ENCODE data around the gene SLC35E1. TPM values are rescaled to one million over a fixed set of nuclear protein-coding genes. Genes with fewer than 3 reads are reported as not detected.
"Not testable (repeated sequence)": the region's sequence is repeated elsewhere in the genome, so short reads cannot be mapped to it uniquely, and the experiment has no call there.

SLC35E1 gene
- total RNA-seq, 1 experiment from 2014 or later = 20.8 TPM

DNA sequence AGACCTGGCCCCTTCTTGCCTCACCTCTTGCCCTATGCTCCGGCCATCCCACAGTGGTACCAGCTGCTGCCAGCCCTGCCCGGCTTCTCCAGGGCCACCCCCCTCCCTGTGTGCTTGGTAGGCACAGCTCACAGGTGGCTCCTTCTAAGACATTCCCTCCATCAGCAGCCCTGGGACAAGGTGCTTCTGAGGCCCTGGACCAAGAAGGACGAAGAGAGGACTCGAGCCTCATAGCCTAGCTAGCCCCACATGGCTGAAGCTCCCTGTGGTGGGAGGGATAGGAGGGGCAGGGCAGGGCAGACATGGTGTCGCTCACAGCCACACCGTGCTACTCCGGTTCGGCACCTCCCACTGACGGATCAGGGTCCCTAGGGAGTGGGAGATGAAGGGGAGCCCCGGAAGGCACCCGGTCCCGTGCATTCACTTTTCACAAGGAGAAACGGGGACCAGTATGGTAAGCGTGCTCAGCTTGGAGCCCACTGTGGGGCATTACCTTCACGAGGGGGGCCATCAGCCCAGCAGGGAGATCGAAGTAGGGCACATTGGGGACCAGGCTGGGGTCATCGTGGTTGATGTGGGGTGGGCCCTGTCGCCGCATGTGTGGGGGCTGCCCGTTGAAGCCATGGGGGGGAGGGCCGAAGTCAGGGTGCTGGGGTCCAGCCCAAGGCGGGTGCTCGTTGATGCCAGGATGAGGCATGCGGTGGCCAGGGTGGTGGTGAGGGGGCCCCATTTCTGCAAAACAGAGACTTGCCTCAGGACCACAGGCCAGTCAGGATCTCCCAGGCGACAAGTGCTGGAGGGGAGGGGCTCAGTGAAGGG, 49.4 kb downstream of the SLC35E1 start:
- DNase-seq (ENCODE audit: low read depth) = no peak

DNA sequence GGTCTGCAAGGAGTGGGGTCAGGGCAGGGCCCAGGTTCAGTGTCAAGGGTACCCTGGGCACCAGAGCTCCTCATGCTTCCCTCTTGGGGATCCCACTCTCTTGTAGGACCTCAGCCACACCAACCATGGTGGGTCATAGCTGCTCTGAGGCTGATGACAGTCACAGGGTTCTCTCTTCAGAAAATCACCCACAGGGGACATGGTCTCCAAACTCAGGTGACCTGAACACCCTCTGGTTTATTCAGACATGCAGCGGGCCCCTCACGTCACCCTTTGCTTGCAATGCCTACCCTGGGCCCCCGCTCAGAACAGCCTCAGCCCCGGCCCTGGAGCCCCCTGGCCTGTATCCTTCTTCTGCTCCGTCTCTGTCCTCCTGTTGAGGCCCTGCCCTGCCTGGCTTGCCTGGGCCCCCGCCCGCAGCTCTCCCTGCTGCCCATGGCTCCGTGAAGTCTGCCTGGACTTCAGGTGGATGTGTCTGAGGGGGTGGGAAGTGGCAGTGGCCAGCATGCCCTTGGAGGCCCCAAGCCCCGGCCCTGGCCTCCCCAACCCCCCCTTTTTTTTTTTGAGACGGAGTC, 50.4 kb downstream of the SLC35E1 start:
- DNase-seq (ENCODE audit: low read depth) = no peak

DNA sequence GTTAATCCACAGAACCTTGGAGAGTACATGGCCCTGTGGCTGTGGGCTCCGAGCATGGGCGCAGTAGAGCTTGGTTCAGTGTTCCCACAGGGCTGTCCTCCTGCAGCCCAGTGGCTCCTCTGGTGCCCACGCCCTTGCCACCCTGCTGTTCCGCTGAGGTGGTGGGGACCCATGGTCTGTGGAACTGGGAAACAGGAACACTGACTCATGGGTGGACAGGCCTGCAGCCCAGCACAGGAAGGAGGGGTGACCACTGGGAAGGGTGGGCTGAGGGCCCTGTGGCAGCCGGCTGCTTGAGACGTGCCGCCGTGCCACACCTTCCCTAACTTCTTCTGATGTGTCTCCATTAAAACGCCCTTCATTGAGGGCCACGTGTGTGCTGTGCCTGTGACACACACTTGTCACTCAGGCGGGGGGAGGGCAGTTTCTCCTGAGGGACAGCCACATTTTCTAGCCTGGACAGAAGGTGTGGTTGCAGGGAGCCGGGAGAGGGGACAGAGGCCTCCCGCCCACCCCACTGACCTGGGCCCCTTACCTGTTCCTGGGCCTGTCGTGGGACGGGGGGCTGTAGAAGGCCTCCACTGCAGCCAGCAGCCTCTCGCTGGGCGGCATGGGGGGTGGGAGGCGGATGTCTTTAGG, 51.1 kb downstream of the SLC35E1 start:
- DNase-seq (ENCODE audit: low read depth) = no peak

DNA sequence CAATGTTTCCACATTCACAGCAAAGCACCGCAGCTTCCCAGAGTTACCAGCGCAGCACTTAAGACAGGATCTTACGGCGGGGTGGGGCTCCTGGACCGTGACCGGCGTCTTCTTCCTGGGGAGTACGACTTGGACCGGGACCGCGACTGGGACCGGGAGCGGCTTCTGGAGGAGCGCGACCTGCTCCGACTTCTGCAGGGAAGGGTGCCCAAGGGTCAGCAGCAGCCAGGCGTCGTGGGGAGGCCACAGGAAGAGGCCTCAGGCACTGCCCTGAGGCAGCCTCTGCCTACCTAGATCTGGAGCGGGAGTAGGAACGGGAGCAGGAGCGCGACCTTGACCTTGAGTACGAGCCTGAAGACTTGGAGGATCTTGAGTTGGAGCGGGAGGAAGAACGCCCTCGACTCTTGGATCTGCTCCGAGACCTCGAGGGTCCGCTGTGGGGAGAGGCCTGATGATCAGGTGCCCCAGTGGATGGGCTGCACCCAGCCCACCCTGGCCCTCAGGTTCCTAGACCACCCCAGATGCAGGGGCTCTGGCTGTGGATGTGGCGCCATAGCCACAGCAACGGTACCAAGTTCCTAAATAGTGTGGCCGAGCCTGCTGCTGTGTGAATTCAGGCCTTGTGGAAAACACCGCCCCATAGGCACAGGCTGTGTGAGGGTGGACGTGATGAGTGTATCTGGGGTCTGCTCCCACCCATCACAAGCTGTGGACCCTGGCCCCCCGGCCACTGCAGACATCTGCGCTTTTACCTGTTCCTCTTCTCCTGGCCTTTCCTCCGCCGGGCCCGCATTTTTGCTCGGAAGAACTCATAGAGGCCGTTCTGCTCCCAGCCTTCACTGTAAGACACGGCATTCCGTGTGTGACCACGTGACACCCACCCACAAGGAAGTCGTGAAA, 51.9 kb downstream of the SLC35E1 start:
- DNase-seq (ENCODE audit: low read depth) = no peak

DNA sequence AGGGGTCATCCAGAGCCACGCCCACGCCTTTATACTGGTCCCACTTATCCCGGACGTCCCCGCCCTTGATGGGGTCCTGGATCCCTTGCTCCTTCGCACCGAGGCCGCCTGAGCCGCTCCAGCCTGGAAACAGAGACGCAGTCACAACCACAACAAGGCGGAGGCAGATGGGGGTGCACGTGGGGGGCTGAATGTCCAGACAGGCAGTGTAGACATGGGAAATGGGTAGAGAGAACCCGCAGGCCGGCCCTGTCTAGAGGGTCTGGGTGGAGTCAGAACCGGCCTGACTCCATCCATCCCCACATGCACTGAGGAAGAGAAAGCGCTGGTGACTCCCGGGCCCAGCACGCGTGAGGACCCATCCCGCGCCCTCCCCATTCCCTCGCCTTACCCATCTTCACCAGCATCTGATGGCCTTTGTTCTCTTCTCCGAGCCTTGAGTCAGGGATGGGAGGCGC, 53.0 kb downstream of the SLC35E1 start:
- DNase-seq (ENCODE audit: low read depth) = no peak

DNA sequence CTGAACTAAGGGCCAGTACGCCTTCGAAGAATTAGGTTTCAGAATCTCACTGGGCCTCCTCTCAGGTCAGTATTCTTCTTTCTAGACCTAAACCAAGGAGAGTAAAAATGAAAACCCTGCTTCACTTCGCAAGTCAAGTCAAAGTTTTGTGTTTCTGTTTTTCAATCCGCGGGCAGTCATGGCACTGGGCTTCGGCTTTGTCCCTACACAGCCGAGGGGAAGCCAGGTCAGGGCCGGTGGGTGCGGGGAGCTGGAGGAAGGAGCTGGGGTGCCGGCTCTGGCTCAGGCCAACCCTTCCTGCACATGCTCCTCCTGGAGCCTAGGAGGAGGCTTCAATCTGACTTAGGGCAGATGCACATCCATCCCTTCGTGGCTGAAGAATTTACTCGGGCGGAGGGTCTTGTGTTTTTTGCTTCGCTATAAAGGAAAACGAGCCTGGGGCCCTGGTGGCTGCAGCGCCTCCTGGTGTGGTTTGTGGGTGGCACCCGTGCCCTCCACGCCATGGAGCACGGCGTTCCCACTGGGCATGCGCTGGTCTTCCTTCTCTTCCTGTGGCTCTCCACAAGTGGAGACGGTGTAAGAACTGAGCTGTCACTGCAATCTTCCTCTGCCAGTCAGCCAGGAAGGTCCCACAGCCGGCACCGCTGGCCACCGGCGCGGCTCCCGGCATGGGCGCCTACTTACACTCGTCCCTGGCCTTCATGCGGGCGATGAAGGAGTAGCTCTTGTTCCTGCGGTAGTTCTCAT, 53.6 kb downstream of the SLC35E1 start:
- DNase-seq (ENCODE audit: low read depth) = no peak

DNA sequence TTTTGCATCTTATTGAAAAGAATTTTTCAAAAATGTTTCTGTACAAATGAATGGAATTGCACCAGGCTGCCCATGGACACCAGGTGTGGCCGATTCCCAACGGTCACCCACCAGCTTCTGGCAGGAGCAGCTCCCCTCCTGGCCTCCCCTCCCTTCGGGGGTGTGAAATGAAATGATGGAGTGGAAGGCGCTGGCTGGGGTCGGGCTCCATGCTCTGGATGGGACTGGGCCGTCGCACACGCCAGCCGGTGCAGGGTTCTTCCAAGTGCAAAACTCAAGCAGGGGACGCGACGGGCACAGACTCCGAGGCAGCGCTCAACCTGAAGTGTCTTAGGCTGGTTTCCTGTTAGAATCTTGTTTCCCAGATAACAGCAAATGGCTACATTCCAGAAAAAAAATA, 54.2 kb downstream of the SLC35E1 start:
- no peak for DNase-seq (ENCODE audit: low read depth)

DNA sequence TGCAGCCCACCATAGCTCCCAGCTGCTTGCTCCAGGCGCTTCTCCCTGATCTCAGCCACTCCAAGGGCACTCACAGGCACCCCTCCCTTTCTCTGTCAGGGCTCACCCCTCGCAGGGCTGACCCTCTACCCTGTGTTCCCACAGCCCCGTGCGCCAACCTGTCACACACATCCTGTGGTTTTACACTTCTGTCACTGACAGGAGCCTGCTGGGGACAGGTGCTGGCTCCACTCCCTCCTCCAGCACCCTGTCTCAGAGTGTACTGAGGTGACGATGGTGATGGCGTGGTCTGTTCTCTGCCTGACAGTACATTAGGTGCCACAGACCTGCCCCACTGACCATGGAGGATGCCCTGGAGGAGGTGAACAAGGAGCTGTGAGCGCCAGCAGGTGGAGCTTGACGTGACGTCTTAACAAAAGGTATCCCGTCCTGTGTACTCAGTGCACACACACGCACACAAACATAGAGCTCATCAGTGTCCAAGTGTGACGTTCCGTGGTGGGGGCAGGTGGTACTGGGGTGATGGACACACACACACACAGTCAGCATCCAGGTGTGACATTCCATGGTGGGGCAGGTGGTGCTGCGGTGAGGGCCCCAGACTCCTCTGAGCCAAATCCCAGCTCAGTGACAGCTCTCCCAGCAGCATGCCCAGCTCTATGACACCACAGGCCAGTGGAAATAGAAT, 55.1 kb downstream of the SLC35E1 start:
- no peak for DNase-seq (ENCODE audit: low read depth)

DNA sequence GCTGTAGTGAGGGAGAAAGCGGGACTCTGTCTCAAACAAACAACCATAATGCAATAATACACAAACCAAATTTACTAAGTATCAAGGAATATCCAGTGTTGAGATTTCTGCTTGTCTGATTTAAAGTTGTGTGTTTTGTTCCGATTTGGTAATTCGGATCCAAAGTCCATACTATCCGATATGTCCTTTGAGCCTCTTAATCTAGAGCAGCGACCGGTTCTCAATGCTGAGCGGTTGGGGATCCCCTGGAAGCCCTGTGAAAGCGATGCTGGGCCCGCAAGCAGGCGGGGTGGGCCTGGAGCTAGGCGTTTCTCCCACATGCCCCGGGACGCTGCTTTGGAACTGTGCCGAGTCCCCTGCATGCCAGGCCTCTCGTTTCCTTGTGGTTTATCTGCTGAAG, 55.8 kb downstream of the SLC35E1 start:
- no peak for DNase-seq (ENCODE audit: low read depth)

DNA sequence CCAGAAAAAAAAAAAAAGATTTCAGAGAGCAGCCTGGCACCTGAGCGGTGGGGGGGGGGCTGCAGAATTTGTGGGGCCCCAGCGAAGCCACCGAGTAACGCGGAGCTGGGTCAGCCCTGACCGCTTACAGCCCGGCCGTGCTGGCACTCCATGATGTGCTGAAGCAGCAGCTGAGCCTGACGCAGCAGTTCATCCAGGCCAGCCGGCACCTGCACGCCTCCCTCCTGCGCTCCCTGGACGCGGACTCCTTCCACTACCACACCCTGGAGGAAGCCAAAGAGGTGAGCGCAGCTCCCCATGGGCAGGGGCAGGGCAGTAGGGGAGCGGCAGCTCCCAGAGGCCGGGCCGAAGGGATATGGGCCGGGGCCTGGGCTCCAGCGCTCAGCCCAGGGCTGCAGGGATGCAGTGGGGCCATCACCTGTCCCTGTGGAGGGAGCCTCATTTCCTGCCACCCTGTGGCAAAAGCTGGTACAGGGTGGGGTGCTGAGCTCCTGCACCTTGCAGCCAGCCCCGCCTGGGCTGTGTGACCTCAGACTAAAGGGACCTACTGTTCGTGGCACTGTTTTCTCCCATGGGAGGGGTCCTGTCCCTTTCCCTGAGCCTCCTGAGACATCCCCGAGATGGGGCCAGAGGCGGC, 57.7 kb downstream of the SLC35E1 start:
- DNase-seq (ENCODE audit: low read depth) = no peak

DNA sequence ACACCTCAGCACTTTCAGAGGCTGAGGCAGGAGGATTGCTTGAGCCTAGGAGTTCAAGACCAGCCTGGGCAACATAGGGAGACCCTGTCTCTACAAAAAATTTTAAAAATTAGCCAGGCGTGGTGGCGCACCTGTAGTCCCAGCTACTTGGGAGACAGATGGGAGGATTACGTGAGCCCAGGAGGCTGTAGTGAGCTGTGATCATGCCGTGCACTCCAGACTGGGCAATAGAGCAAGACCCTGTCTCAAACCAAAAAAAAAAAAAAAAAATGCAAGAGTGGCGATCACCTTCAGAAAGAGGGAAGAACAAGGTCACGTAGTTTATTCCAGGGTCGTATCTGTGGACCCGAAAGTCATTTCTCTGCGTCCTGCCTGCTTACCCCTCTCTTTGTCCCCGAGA, 59.6 kb downstream of the SLC35E1 start:
- DNase-seq (ENCODE audit: low read depth) = not testable (repeated sequence)

DNA sequence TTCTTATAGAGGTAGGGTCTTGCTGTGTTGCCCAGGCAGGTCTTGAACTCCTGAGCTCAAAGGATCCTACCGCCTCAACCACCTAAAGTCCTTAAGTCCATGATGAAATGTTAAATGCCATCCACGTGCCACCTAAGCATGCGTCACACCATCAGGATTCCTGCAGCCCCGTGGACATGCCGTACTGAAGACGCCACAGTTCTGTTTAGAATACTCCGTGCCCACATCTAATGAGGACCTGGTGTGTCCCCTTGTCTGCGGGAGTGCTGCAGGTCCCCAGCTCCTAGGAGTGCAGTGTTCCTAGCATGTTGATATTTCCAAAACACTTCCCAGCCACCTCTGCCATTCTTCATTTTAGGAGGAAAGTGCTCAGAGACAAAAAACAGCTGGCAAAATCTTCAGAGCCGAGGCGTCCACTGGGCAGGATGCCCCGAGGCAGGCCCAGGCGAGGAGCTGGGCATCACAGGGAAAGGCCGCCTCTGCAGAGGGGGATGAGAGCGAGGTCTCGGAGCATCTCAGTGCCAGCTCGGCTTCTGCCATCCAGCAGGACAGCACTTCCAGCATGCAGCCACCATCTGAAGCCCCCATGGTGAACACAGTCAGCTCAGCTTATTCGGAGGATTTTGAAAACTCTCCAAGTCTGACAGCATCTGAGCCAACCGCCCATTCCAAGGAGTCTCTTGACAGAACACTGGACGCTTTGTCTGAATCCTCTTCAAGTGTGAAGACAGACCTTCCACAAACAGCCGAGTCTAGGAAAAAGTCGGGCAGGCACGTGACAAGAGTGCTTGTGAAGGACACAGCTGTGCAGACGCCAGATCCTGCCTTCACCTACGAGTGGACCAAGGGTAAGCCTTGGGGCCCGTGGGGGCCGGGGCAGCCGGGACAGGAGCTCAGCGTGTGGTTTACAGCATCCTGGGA, 62.8 kb downstream of the SLC35E1 start:
- peak; percentile 43 for DNase-seq (ENCODE audit: low read depth)

DNA sequence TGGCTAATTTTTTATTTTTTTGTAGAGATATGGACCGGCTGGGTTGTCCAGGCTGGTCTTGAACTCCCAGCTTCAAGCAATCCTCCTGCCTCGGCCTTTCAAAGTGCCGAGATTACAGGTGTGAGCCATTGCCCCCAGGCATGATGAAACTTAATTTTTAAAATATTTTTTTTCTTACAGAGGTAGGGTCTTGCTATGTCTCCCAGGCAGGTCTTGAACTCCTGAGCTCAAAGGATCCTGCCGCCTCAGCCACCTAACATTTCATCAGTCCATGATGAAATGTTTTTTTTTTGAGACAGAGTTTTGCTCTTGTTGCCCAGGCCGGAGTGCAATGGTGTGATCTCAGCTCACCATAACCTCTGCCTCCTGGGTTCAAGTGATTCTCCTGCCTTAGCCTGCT, 63.7 kb downstream of the SLC35E1 start:
- DNase-seq (ENCODE audit: low read depth) = no peak

DNA sequence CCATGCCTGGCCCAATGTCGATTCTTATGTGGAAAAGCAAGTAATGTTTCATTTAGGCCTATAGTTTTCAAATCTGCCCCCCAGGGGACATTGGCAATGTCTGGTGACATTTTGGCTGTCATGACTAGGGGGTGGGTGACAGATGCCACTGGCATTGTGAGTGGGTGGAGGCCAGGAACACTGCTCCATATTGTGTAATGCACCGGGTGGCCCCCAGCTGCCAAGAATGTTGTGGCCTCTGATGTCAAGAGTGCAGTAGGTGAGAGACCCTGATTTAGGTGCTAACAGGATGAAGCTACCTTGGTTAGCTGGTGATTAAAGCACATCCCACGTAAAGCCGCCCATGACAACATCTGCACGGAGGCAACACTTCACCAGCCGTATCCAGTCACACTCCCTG, 65.3 kb downstream of the SLC35E1 start:
- no peak for DNase-seq (ENCODE audit: low read depth)

DNA sequence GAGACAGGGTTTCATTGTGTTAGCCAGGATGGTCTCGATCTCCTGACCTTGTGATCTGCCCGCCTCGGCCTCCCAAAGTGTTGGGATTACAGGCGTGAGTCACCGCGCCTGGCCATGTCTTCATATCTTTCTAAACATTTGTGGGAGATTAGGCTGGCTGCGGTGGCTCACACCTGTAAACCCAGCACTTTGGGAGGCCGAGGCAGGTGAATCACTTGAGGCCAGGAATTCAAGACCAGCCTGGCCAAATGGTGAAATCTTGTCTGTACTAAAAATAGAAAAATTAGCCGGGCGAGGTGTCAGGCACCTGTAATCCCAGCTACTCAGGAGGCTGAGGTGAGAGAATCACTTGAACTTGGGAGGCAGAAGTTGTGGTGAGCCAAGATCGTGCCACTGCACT, 66.1 kb downstream of the SLC35E1 start:
- DNase-seq (ENCODE audit: low read depth) = not testable (repeated sequence)

DNA sequence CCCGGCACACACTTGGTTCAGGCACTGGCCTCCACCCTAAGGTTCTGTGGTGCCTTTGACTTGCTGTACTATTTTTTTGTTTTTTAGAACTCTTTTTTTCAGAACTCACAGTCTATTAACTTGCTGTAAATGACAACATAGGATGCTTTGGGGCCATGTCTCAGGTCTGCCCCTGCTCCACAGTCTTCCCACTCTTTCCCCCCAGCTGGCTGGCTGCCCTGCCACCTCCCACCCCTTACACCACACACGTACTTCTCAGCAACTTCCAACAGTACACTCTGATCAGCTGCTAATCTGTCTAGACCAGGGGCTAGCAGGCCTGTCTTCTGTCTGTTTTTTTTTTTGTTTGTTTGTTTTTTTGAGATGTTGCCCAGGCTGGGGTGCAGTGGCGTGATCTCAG, 67.9 kb downstream of the SLC35E1 start:
- no peak for DNase-seq (ENCODE audit: low read depth)
